D721Med (cell line): ENCODE measurements around the gene ARHGAP26.

Experiments
- DNase-seq: peaks from one replicate; pipeline ENCODE4 v3.0.0; 2011; ENCODE audit warnings: low spot score; ENCODE audit not compliant: insufficient read length
- FAIRE-seq: peaks from 2 replicates; lab custom pipeline; 2011; peaks lifted over from hg19 to GRCh38; lab: Jason Lieb, UNC
- CTCF ChIP-seq: IDR thresholded peaks from 2 replicates; pipeline ENCODE4 v1.5.1; 2012; ENCODE audit warnings: mild to moderate bottlenecking, control low read depth; ENCODE audit not compliant: insufficient read depth; ENCODE audit errors: missing control alignments

ARHGAP26 gene

GRCh38 chr5:143209881-143210395 is 439.8 kb downstream of the ARHGAP26 start:
- FAIRE-seq (no peak), DNase-seq (no peak)
- TF ChIP-seq CTCF: no peak

GRCh38 chr5:143210576-143210975 is 440.4 kb downstream of the ARHGAP26 start:
- DNase-seq: no peak
- FAIRE-seq: no peak
- TF ChIP-seq CTCF: no peak

GRCh38 chr5:143212261-143212660 is 442.1 kb downstream of the ARHGAP26 start:
- DNase-seq: no peak
- FAIRE-seq: no peak
- TF ChIP-seq CTCF: no peak

GRCh38 chr5:143213231-143213850 is 443.2 kb downstream of the ARHGAP26 start:
- no peak for FAIRE-seq
- TF ChIP-seq CTCF: no peak
- DNase-seq: no peak

GRCh38 chr5:143213851-143214363 is 443.7 kb downstream of the ARHGAP26 start:
- TF ChIP-seq CTCF: no peak
- no peak for FAIRE-seq
- DNase-seq: no peak

- DNase-seq (no peak), FAIRE-seq (no peak)
- no peak for TF ChIP-seq CTCF
These were observed 444.3 kb downstream of the ARHGAP26 start for GRCh38 chr5:143214458-143214857.

- FAIRE-seq (no peak), DNase-seq (no peak)
- no peak for TF ChIP-seq CTCF
These were observed 444.7 kb downstream of the ARHGAP26 start for GRCh38 chr5:143214890-143215289.
